MM.1S (cell line): ENCODE measurements around the gene PITPNM1.

Experiments used
- DNase-seq: peaks from one replicate; pipeline ENCODE4 v3.0.0-alpha.2; 2015
- H2AFZ ChIP-seq: fragments of 300-600 bp; sonication (generic); 2 replicates; pipeline ENCODE4 v1.6.0; 2016; ENCODE audit warnings: antibody characterized with exemption, low read length
- H3F3A ChIP-seq: fragments of 300-600 bp; sonication (generic); 2 replicates; pipeline ENCODE4 v1.6.1; 2016; ENCODE audit warnings: mild to moderate bottlenecking, antibody characterized with exemption, low read length, moderate library complexity, mixed read lengths; ENCODE audit not compliant: insufficient read depth
- H3K27ac ChIP-seq: fragments of 300-600 bp; sonication (generic); 2 replicates; pipeline ENCODE4 v1.5.1; 2016; ENCODE audit warnings: mild to moderate bottlenecking, low read length
- H3K27me3 ChIP-seq: fragments of 300-600 bp; sonication (generic); replicated peaks from 2 replicates; pipeline ENCODE4 v1.6.0; 2016; ENCODE audit warnings: low read length; ENCODE audit not compliant: insufficient read depth
- H3K36me3 ChIP-seq: fragments of 300-600 bp; sonication (generic); replicated peaks from 2 replicates; pipeline ENCODE4 v1.6.1; 2016; ENCODE audit warnings: mild to moderate bottlenecking, low read length, mixed read lengths; ENCODE audit not compliant: insufficient read depth
- H3K4me1 ChIP-seq: fragments of 300-600 bp; sonication (generic); 2 replicates; pipeline ENCODE4 v1.6.1; 2016; ENCODE audit warnings: low read length, mixed read lengths
- H3K4me2 ChIP-seq: fragments of 300-600 bp; sonication (generic); 2 replicates; pipeline ENCODE4 v1.6.0; 2016; ENCODE audit warnings: low read depth, low read length
- H3K4me3 ChIP-seq: fragments of 300-600 bp; sonication (generic); 2 replicates; pipeline ENCODE4 v1.5.1; 2016; ENCODE audit warnings: low read length, mixed read lengths
- H3K79me2 ChIP-seq: fragments of 300-600 bp; sonication (generic); 2 replicates; pipeline ENCODE4 v1.6.1; 2016; ENCODE audit warnings: mixed run types, low read length, mixed read lengths
- H3K9ac ChIP-seq: fragments of 300-600 bp; sonication (generic); 2 replicates; pipeline ENCODE4 v1.6.1; 2016; ENCODE audit warnings: low read length, mixed read lengths
- H3K9me2 ChIP-seq: fragments of 300-600 bp; sonication (generic); replicated peaks from 2 replicates; pipeline ENCODE4 v1.6.1; 2016; ENCODE audit warnings: mild to moderate bottlenecking, low read length, mixed read lengths; ENCODE audit not compliant: insufficient read depth
- H3K9me3 ChIP-seq: fragments of 300-600 bp; sonication (generic); replicated peaks from 2 replicates; pipeline ENCODE4 v1.6.1; 2016; ENCODE audit warnings: mild to moderate bottlenecking, low read length, mixed read lengths; ENCODE audit not compliant: insufficient read depth
- H4K20me1 ChIP-seq: fragments of 300-600 bp; sonication (generic); 2 replicates; pipeline ENCODE4 v1.6.1; 2016; ENCODE audit warnings: mild to moderate bottlenecking, low read length, moderate library complexity, mixed read lengths; ENCODE audit not compliant: insufficient read depth
- EZH2 ChIP-seq: fragments of 300-600 bp; sonication (generic); optimal IDR thresholded peaks from 2 replicates; pipeline ENCODE3; 2017; ENCODE audit warnings: low read depth, mild to moderate bottlenecking, antibody characterized with exemption, low read length, mixed read lengths
- EZH2phosphoT487 ChIP-seq: fragments of 300-600 bp; sonication (generic); IDR thresholded peaks from 2 replicates; pipeline ENCODE4 v1.6.1; 2018; ENCODE audit warnings: antibody characterized with exemption, low read length
- TF ChIP-seq, protein P1 (sequence below): fragments of 300-600 bp; sonication (generic); IDR thresholded peaks from 2 replicates; pipeline ENCODE4 v1.5.1; 2016; ENCODE audit warnings: antibody characterized with exemption, low read length, mixed read lengths

The PITPNM1 gene

DNA sequence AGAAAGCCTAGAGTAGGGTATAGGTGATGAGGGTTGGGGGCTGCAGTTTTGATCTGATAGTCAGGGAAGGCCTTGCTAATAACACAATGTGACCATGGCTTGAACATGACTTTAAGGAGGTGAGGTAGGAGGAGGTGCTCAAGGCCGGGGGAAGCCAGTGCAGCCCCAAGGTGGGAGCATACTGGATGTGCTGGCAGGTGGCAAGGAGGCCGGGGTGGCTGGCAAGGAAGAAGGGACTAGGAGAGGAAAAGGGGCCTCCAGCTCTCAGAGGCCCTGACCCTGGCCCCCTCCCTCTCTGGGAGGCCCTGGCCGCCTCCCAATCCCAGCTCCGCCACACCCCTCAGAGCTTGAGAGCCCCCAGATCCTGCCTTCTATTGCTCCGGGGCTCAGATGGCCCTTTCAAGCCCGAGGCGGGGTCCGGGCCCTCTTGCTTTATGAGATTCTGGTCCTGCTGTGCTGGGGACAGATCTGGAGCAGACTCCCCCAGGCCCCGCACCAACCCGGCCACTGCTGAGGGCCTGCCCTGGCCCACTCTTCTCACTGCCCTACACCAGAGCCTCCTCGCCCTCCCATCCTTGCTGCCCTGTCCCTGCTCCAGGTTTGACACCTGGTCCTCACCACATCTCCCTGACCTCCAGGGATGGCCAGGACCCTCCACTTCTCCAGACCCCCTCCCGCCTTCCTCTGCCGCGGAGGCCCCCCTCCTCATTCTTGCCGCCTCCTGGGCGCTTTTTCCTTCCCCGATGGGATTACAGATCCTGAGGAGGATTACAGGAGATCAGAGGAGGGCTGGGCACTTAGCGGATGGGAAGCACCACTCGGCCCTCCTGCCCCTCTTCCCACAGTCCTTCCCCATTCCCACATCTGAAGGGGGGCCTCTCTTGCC is 1.8 kb downstream of the PITPNM1 start:
- no peak overlapping the region for H3K9ac ChIP-seq
- TF ChIP-seq EZH2phosphoT487: no peak
- peak; percentile 87 for TF ChIP-seq EZH2
- TF ChIP-seq, protein P1, sequence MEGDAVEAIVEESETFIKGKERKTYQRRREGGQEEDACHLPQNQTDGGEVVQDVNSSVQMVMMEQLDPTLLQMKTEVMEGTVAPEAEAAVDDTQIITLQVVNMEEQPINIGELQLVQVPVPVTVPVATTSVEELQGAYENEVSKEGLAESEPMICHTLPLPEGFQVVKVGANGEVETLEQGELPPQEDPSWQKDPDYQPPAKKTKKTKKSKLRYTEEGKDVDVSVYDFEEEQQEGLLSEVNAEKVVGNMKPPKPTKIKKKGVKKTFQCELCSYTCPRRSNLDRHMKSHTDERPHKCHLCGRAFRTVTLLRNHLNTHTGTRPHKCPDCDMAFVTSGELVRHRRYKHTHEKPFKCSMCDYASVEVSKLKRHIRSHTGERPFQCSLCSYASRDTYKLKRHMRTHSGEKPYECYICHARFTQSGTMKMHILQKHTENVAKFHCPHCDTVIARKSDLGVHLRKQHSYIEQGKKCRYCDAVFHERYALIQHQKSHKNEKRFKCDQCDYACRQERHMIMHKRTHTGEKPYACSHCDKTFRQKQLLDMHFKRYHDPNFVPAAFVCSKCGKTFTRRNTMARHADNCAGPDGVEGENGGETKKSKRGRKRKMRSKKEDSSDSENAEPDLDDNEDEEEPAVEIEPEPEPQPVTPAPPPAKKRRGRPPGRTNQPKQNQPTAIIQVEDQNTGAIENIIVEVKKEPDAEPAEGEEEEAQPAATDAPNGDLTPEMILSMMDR: no peak
- no peak overlapping the region for H3K4me2 ChIP-seq
- H3K9me2 ChIP-seq: no peaks in the 10 kb centered on the region
- H3K4me3 ChIP-seq: no peak overlapping the region
- no peak overlapping the region for H3K27ac ChIP-seq
- H3K4me1 ChIP-seq: peaks cover 20% of the 10 kb centered on the region
- H4K20me1 ChIP-seq: no peaks in the 10 kb centered on the region
- peaks cover 55% of the 10 kb centered on the region for H3K27me3 ChIP-seq
- H3K9me3 ChIP-seq: no peaks in the 10 kb centered on the region
- H3K79me2 ChIP-seq: peaks cover 13% of the 10 kb centered on the region
- no peaks in the 10 kb centered on the region for H3K36me3 ChIP-seq
- no peak overlapping the region for H2AFZ ChIP-seq
- peaks cover 14% of the 10 kb centered on the region for H3F3A ChIP-seq
- no peak for DNase-seq

DNA sequence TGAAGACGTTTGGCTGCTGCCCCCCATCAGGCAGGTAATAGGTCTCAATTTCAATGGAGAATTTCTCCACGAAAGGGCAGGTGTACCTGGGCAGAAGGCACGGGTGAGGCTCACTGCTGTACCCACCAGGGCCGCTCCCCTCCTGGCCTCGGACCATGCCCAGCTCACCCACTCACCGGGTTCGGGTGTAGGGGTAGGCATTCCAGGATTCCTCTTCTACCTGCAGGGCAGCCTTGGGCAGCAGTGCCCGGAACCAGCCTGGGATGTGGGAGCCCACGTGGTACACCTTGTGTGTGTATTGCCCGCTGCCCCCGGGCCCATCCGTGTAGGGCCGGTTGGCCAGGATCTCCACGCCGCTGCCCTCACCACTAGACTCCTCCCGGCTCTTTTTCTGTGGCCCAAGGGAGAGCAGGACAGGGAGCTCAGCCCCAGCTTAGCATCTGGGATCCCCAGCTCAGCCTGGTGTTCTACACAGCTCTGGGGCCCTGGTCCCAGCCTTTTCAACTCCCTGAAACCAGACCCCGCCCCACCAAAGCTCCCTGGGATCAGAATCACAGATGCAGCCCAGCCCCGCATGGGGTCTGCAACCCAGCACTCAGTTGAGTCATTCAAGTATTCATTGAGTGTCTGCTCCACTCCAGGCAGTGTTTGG is 2.7 kb downstream of the PITPNM1 start:
- no peak for DNase-seq
- H3K4me1 ChIP-seq: peaks cover 20% of the 10 kb centered on the region
- H3K9ac ChIP-seq: no peak overlapping the region
- peaks cover 64% of the 10 kb centered on the region for H3K27me3 ChIP-seq
- no peaks in the 10 kb centered on the region for H3K9me2 ChIP-seq
- H3K79me2 ChIP-seq: peaks cover 12% of the 10 kb centered on the region
- no peaks in the 10 kb centered on the region for H4K20me1 ChIP-seq
- H3F3A ChIP-seq: peaks cover 9% of the 10 kb centered on the region
- H3K4me3 ChIP-seq: no peak overlapping the region
- H3K27ac ChIP-seq: no peak overlapping the region
- TF ChIP-seq, protein P1: no peak
- TF ChIP-seq EZH2: no peak
- TF ChIP-seq EZH2phosphoT487: no peak
- no peak overlapping the region for H2AFZ ChIP-seq
- H3K4me2 ChIP-seq: no peak overlapping the region
- no peaks in the 10 kb centered on the region for H3K9me3 ChIP-seq
- H3K36me3 ChIP-seq: no peaks in the 10 kb centered on the region

DNA sequence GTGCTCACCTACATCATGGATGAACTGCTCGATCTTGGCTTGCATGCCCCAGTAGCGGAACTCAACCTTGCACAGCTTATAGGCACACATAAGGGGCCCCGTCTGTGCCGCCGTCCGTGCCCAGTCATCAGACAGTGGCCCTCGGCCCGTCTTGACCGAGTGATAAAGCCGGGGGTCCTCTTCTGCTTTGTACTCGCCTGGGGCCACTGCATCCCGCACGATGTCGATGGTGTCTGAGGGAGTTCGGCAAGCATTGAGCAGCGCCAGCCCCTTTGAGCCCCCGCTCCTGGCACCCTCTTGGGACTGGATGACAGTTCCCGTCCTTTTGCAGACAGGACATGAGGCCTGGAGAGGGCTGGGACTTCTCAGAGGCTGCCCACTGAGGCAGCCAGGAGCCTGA is 3.3 kb downstream of the PITPNM1 start:
- Histone ChIP-seq H3K27ac (no peak overlapping the region), H3K4me3 (no peak overlapping the region), H3K27me3 (peaks cover 69% of the 10 kb centered on the region), H3K4me1 (peaks cover 15% of the 10 kb centered on the region), H3F3A (peaks cover 3% of the 10 kb centered on the region; the same call in 1 of the 2 replicates), H3K9me2 (no peaks in the 10 kb centered on the region), H3K79me2 (peaks cover 6% of the 10 kb centered on the region), H2AFZ (no peak overlapping the region), H3K36me3 (no peaks in the 10 kb centered on the region), H3K9me3 (no peaks in the 10 kb centered on the region), H3K4me2 (no peak overlapping the region), H3K9ac (no peak overlapping the region), H4K20me1 (no peaks in the 10 kb centered on the region)
- DNase-seq: no peak
- TF ChIP-seq EZH2phosphoT487 (no peak), EZH2 (no peak)
- TF ChIP-seq, protein P1: no peak
